ENCODE results near the gene NCKAP5L. TPM values are rescaled to one million over a fixed set of nuclear protein-coding genes. Genes with fewer than 3 reads are reported as not detected.
A peak's percentile ranks its signal among the peaks of the same experiment; 100 is the strongest.

The NCKAP5L gene
- polyA plus RNA-seq, 2 of the 4 experiments (the other 2 are of a cell fraction) = 3.0 to 8.5 TPM

DNA sequence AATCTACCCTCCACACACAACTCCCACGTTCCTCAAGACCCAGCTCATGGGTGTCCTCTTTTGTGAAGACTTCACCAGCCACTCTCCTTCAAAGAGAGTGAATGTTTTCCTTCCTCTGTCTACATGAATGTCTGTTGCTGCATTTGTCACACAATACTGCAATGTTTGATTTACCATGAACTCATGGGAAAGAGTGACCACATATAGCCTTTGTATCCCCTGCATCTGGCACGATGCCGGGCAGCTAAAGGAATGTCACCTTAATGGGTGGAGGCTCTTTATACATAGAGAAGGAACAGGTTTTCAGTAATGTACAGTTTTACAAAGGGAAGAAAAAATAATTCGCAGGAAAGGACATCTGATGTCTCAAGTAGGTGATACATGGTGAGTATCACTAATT is 26.8 kb upstream of the NCKAP5L start:
- no peak overlapping the region for H3K4me3 ChIP-seq
- H3K27ac ChIP-seq = no peak overlapping the region
- TF ChIP-seq, protein P1, sequence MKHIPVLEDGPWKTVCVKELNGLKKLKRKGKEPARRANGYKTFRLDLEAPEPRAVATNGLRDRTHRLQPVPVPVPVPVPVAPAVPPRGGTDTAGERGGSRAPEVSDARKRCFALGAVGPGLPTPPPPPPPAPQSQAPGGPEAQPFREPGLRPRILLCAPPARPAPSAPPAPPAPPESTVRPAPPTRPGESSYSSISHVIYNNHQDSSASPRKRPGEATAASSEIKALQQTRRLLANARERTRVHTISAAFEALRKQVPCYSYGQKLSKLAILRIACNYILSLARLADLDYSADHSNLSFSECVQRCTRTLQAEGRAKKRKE (CRISPR knock-in tag; IDR thresholded peaks at IDR 0.05; ENCODE audit: low read depth) = no peak
- TF ChIP-seq EP300 (IDR thresholded peaks at IDR 0.05) (no peak), ESRRA (IDR thresholded peaks at IDR 0.05; ENCODE audit: borderline replicate concordance, low read length) (no peak)
- TF ChIP-seq, protein P2, sequence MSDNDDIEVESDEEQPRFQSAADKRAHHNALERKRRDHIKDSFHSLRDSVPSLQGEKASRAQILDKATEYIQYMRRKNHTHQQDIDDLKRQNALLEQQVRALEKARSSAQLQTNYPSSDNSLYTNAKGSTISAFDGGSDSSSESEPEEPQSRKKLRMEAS (IDR thresholded peaks at IDR 0.05) = no peak
- ChIA-PET POLR2A (no interaction called here), CTCF (interaction anchor here (0.8 to 2.3 kb wide), 5 partner anchors 12 to 201 kb away, joined by 3 to 6 read pairs (median 4); no protein-coding TSS in a partner anchor)
- H3K4me2 ChIP-seq = no peak overlapping the region
- DNase-seq (ENCODE audit: low read depth in 1 of 2, low spot score in 1 of 2) = no peak
- H3K4me1 ChIP-seq = no peaks in the 10 kb centered on the region
- no peaks in the 10 kb centered on the region for H3K9me3 ChIP-seq
- FAIRE-seq = no peak
- WGBS (ENCODE audit: missing lambda C conversion rate) = 59% methylated on average over 4 of the region's 4 CpGs
- peak in 1 of 2 experiments; percentile 47; a peak in 2 of 6 replicates for ATAC-seq

DNA sequence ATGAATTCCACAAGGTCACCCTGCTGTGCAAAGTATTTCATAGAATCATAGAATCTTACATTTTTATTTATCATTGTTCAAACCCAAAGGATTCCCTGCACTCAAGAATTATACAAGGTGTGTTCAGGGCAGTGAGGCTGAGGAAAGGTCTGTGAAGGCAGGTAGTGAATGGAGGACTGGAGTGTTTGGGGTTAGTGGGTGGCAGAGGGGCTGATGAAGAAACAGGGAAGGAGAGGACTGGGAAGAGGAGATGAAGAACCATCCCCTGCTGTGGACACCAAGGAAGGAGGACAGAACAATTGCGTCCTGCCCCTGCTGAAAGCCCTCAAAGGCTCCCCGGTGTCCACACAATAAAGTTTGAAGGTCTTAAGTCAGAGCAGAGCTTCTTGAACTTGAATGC is 25.5 kb upstream of the NCKAP5L start:
- no peak for FAIRE-seq
- Histone ChIP-seq H3K27ac (no peak overlapping the region), H3K4me1 (no peaks in the 10 kb centered on the region), H3K9me3 (no peaks in the 10 kb centered on the region), H3K4me3 (no peak overlapping the region), H3K4me2 (no peak overlapping the region)
- TF ChIP-seq, protein P3, sequence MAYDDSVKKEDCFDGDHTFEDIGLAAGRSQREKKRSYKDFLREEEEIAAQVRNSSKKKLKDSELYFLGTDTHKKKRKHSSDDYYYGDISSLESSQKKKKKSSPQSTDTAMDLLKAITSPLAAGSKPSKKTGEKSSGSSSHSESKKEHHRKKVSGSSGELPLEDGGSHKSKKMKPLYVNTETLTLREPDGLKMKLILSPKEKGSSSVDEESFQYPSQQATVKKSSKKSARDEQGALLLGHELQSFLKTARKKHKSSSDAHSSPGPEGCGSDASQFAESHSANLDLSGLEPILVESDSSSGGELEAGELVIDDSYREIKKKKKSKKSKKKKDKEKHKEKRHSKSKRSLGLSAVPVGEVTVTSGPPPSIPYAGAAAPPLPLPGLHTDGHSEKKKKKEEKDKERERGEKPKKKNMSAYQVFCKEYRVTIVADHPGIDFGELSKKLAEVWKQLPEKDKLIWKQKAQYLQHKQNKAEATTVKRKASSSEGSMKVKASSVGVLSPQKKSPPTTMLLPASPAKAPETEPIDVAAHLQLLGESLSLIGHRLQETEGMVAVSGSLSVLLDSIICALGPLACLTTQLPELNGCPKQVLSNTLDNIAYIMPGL (CRISPR knock-in tag; IDR thresholded peaks at IDR 0.05; ENCODE audit: borderline replicate concordance) = no peak
- no peak for TF ChIP-seq HEYL (CRISPR knock-in tag; IDR thresholded peaks at IDR 0.05)
- no peak for TF ChIP-seq FOSB (CRISPR knock-in tag; IDR thresholded peaks at IDR 0.05)
- no peak for TF ChIP-seq EHMT2 (IDR thresholded peaks at IDR 0.05; ENCODE audit: low read depth)
- TF ChIP-seq MAZ (IDR thresholded peaks at IDR 0.05; ENCODE audit: borderline replicate concordance, low read depth, low read length) = no peak
- TF ChIP-seq, protein P4, sequence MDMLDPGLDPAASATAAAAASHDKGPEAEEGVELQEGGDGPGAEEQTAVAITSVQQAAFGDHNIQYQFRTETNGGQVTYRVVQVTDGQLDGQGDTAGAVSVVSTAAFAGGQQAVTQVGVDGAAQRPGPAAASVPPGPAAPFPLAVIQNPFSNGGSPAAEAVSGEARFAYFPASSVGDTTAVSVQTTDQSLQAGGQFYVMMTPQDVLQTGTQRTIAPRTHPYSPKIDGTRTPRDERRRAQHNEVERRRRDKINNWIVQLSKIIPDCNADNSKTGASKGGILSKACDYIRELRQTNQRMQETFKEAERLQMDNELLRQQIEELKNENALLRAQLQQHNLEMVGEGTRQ (IDR thresholded peaks at IDR 0.05) = no peak
- no peak for TF ChIP-seq PHF8 (IDR thresholded peaks at IDR 0.05; ENCODE audit: borderline replicate concordance, low read depth)
- no peak for TF ChIP-seq RARB (CRISPR knock-in tag; IDR thresholded peaks at IDR 0.05)
- TF ChIP-seq KDM1A (IDR thresholded peaks at IDR 0.05; ENCODE audit: low read depth) = no peak
- CTCF ChIA-PET = interaction anchor here (1.5 to 2.3 kb wide), 3 partner anchors 14 to 203 kb away, joined by 4 to 6 read pairs (median 5); no protein-coding TSS in a partner anchor
- 56% methylated on average over 2 of the region's 2 CpGs for WGBS (ENCODE audit: missing lambda C conversion rate)
- POLR2A ChIA-PET = no interaction called here
- ATAC-seq = no peak; a peak in 1 of 6 replicates
- DNase-seq (ENCODE audit: low read depth in 1 of 2, low spot score in 1 of 2) = no peak

DNA sequence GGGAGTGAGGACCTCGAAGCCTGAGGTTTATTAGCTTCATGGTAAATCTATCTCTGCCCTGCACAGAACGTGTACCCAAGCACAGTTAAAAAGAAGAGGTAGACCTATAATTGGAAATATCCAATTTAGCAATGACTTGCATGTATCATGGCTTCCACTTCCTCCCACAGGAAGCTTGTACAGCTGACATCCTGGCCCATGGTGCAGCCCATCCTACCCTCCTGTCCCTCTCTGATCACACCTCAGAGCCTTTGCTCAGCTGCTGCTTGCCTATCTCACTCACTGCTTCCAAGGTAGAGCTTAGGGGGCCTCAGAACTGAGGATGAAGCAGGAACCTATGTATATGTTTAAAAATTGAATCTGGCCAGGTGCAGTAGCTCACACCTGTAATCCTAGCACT is 18.9 kb upstream of the NCKAP5L start:
- Histone ChIP-seq H3K4me1 (peaks cover 6% of the 10 kb centered on the region), H3K4me2 (no peak overlapping the region), H3K9me3 (no peaks in the 10 kb centered on the region), H3K27ac (no peak overlapping the region), H3K4me3 (no peak overlapping the region)
- ChIA-PET POLR2A (no interaction called here), CTCF (interaction anchor here (0.9 to 4.7 kb wide), 7 partner anchors 9 to 227 kb away, joined by 4 to 24 read pairs (median 5); no protein-coding TSS in a partner anchor)
- no peak for ATAC-seq
- no peak for DNase-seq (ENCODE audit: low read depth in 1 of 2, low spot score in 1 of 2)
- TF ChIP-seq KDM1A (IDR thresholded peaks at IDR 0.05; ENCODE audit: low read depth) = no peak
- no peak for TF ChIP-seq FOXS1 (CRISPR knock-in tag; IDR thresholded peaks at IDR 0.05)
- TF ChIP-seq, protein P1 (CRISPR knock-in tag; IDR thresholded peaks at IDR 0.05; ENCODE audit: low read depth) = no peak
- no peak for TF ChIP-seq CEBPB (IDR thresholded peaks at IDR 0.05)
- 26% methylated on average over 2 of the region's 2 CpGs for WGBS (ENCODE audit: missing lambda C conversion rate)
- FAIRE-seq = no peak

Measured in A549 (cell line).